Stimulated activated CD4-positive, alpha-beta T cell treated with anti-CD3 and anti-CD28 coated beads, Interleukin-1b, Interleukin-23, amount 100 ng/mL, for 48 hours (primary cell): Measurements from ENCODE around the gene CUX1.
"Not testable (repeated sequence)": the region's sequence is repeated elsewhere in the genome, so short reads cannot be mapped to it uniquely, and the experiment has no call there.

Experiments used
- DNase-seq: peaks from one replicate; pipeline ENCODE4 v3.0.0-alpha.2; 2020

Gene CUX1

DNA sequence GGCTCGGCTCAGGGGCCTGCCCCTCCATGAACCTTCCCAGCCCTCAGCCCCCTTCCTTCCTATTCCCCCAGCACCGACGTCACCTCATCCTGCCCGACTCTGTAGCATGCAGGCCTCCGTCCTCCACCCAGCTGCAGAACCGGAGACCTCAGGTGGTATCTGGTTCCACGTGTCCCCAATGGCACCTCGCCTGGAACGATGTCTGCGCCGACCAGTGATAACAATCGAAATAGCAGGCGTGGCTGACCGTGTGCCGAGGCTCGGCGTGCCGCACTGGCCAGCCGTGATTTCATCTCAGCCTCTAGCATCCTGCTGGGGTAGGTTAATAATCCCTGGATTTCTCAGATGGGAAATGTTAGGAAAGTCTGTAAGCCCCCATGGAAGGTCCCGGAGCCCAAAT, 171.7 kb downstream of the CUX1 start:
- no peak for DNase-seq

GRCh38 chr7:101990811-101991418, 173.5 kb downstream of the CUX1 start:
- DNase-seq: no peak

GRCh38 chr7:101991860-101992259, 174.4 kb downstream of the CUX1 start:
- no peak for DNase-seq

DNA sequence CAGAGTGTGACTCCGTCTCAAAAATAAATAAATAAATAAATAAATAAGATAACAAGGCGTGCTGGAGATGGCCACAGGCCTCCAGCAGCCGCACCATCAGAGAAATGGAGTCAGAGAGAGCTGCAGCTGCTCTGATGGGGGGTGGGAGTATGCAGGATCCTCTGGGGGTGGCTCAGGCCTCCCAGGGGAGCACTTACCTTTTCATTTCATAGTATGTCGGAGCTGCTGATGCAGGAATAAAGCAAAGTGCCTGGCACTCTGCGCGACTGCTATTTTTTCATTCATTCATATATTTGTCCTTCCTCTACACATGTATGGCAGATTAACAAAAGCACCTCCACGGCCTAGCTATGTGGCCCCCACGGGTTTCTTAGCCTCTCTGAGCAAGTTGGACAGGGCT, 175.9 kb downstream of the CUX1 start:
- DNase-seq: no peak

DNA sequence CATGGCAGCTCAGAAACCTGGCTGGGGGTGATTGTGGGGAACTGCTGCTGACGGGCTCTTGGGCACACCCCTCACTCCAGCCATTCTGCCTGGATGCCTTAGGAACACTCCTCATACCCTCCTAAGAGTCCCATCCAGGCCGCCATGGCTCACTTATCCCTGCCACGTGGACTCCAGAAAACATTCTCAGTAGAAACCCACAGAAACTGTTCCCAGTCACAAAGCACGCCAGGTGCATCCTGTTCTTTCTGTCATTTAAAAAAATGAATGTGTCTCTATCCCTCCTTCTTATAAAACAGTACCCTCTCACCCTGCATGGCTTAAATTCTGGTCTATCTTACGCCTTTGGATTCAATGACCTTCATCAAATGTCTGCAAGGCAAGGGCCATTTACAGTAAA, 177.7 kb downstream of the CUX1 start:
- DNase-seq: no peak

- DNase-seq: no peak
Measured at GRCh38 chr7:101996131-101996691, 178.8 kb downstream of the CUX1 start.

- no peak for DNase-seq
Measured at GRCh38 chr7:101996876-101997275, 179.4 kb downstream of the CUX1 start.

- DNase-seq: no peak
Measured at GRCh38 chr7:101998029-101998905, 180.8 kb downstream of the CUX1 start.

DNA sequence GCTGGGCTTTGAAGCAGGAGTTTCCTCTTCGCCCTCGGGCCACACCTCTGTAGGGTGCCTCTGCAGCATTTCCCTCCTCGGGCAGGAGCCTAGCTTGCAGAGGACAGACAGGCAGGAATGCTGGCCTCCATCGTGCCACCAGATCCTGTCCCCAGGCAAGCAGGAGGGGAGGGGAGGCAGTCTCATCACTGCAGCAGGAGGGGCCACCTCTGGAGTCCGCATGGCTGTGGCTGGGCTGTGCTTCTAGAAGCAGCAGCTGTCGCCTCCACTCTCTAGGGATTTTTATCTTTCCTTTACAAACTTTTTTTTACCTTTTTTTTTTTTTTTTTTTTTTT, 181.4 kb downstream of the CUX1 start:
- DNase-seq: no peak

GRCh38 chr7:101999393-101999792, 182.0 kb downstream of the CUX1 start:
- DNase-seq: no peak

GRCh38 chr7:102000123-102000522, 182.7 kb downstream of the CUX1 start:
- no peak for DNase-seq

DNA sequence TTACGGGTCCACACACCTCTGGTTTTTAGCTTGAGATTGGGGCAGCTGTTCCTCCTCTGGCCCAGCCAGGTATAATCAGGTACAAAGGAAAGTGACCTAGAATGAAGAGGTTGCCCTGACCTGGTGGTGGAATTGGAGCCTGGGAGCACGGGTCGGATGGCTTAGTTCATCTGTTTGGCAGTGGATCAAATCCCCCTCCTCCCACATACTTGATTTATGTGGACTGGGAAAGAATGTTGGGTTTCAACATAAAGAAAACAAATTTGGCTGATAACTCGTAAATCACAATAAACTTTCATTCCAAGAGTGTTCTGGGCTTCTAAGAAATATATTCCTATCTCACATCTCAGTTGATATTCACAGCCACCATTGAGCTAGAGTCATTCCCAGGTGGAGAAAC, 186.8 kb downstream of the CUX1 start:
- DNase-seq: no peak

- DNase-seq: no peak
Measured at GRCh38 chr7:102004848-102005247, 187.4 kb downstream of the CUX1 start.

DNA sequence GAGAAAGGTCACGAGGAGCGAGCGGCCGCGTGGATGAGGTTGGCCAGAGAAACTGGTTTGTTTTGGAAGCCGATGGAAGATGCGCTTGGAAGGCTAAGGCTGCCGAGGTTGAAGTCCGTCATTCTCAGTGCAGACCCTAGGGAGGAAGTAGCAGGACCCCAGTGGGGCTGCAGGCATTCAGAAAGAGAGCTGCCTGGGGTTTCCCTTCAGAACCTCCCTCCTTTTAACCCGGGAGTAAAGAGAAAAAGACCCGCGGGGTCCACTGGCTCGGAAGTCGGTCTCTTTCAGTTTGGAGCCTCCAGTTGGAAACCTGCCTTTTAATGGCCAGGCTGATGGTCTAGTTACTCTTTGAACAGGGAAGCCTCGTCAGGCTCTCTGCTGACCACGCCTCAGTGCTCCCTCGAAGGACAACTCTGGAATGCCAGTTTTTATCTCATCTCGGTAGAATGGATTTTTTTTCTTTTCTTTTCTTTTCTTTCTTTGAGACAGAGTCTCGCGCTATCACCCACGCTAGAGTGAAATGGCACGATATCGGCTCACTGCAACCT, 188.6 kb downstream of the CUX1 start:
- no peak for DNase-seq

GRCh38 chr7:102006695-102007094, 189.3 kb downstream of the CUX1 start:
- DNase-seq: no peak

DNA sequence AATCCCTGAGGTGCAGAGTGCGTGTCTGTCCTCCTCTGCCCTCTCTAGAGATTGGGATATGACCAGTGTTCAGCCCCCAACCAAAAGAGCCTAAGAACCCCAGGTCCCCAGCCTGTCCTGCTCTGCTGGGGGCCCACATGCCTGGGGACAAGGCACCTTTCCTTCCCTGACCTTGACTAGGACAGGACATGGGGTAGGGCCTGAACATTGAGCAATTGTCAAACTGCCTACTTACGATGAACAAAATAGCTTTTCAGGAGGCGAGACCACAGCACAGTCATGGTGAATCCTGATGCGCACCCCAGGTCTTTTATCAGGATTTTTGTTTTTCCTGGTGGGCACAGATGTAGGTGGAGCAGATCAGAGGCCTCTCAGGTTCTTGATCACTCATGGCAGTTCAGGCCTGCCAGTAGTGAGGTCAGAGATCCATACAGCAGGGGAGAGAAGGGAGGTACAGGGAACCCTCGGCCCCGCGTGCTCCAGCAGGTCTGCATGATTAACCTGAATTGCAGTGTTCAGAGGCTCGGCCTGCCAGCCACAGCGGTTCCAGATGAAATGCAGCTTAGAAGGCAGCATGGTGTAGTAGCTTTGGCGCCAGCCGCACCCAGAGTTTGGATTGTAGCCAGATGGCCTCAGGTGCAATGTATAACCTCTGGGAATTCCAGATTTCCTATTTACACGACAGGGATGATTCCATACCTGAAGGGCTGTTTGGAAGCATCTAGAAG, 191.3 kb downstream of the CUX1 start:
- DNase-seq: no peak

GRCh38 chr7:102009628-102010027, 192.2 kb downstream of the CUX1 start:
- DNase-seq: no peak

DNA sequence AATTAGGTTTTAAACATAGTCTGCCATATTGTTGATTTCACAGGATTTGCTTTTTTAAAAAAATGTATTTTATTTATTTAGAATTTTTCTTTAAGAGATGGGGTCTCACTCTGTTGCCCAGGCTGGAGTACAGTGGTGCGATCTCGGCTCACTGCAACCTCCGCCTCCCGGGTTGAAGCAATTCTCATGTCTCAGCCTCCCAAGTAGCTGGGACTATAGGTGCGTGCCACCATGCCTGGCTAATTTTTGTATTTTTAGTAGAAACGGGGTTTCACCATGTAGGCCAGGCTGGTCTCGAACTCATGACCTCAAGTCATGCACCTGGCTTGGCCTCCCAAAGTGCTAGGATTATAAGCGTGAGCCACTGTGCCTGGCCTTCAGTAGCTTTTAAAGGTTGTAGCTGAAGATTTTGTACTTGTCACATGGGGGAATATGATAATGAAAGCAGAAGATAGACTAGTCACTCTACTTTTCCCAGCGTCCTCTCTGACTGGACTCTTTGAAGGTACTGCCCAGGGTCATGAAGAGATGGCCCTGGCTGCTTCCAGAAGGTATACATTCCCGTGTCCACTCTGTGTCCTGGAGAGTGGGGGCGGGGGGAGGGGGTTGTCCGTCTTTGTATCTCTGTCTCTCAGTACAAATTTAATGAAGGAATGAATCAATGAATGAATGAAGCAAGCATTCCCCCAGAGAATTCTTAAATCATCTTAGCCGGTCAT, 194.8 kb downstream of the CUX1 start:
- DNase-seq: not testable (repeated sequence)

GRCh38 chr7:102012941-102013461, 195.6 kb downstream of the CUX1 start:
- DNase-seq: no peak

DNA sequence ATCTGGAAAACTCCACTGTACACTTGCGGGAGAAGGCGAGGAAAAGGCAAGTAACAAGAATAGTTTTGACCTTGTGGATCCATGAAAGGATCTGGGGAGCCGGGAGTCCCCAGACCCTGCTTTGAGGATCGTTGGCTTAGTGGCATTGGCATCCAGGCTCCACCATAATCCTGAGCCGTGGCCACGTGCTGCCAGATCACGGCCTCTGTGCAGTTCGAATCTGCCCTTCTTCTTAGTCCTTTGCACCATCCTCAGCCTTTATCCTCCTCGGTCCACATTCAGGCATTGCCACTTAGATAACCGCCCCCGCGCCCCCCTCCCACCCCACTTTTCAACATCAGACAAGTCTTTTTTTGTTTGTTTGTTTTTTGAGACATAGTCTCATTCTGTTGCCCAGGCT, 201.4 kb downstream of the CUX1 start:
- no peak for DNase-seq

DNA sequence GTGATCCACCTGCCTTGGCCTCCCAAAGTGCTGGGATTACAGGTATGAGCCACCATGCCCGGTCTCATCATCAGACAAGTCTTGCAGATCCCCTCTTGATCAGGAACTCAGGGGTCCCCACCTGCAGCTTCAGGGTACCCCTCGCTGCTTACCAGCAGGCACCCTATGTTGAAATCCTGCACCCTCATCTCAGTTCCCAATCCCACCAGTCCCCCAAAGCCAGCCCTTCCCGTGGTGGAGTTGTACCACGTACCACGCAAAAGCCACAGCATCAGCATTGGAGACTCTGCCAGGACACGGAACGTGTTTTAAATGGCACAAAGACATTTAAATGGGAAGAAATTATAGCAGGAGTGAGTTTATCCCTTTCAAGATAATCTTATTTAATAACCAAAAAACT, 202.0 kb downstream of the CUX1 start:
- DNase-seq: no peak

- no peak for DNase-seq
Measured at GRCh38 chr7:102021841-102022618, 204.6 kb downstream of the CUX1 start.
